K562 (cell line): ENCODE measurements around the gene FARP1. TPM values are rescaled to one million over a fixed set of nuclear protein-coding genes. Genes with fewer than 3 reads are reported as not detected.
A peak's percentile ranks its signal among the peaks of the same experiment; 100 is the strongest.

ENCODE experiments used
- ATF3 ChIP-seq, 2 experiments: fragments of 450-650 bp in 1 of 2; sonication (generic) in 1 of 2; formaldehyde crosslinking in 1 of 2; IDR thresholded peaks in 1 of 2; conservative IDR thresholded peaks in 1 of 2; 2 replicates each; pipeline versions ENCODE4 v1.6.1 to v1.8.1; 2016 to 2023; ENCODE audit warnings: mild to moderate bottlenecking in 2 of 2, moderate library complexity in 2 of 2, inconsistent platforms in 1 of 2, missing genetic modification reagents in 1 of 2
- BCOR ChIP-seq: fragments of 450-650 bp; IDR thresholded peaks from 2 replicates; pipeline ENCODE4 v1.6.1; 2016
- CREB1 ChIP-seq, 2 experiments: sonication (generic) in 1 of 2; formaldehyde crosslinking in 1 of 2; IDR thresholded peaks; 2 replicates each; pipeline versions ENCODE4 v1.6.1 to v1.8.0; 2012 to 2022; ENCODE audit warnings: inconsistent platforms in 1 of 2, mild to moderate bottlenecking in 1 of 2, missing genetic modification reagents in 1 of 2, moderate library complexity in 1 of 2
- EP400 ChIP-seq: fragments of 450-650 bp; IDR thresholded peaks from 2 replicates; pipeline ENCODE4 v1.6.1; 2017; ENCODE audit warnings: antibody characterized with exemption, mild to moderate bottlenecking, moderate library complexity
- FOS ChIP-seq: IDR thresholded peaks from 3 replicates; pipeline ENCODE4 v1.6.1; 2011; ENCODE audit not compliant: insufficient read length; ENCODE audit errors: extremely low read depth
- GMEB1 ChIP-seq: fragments of 250-450 bp; sonication (Bioruptor Pico); IDR thresholded peaks from 2 replicates; pipeline ENCODE4 v1.4.0; 2020; ENCODE audit warnings: mild to moderate bottlenecking
- HBP1 ChIP-seq: fragments of 450-650 bp; formaldehyde crosslinking; IDR thresholded peaks from 2 replicates; pipeline ENCODE4 v1.4.0; 2022; ENCODE audit warnings: missing genetic modification characterization
- HIVEP1 ChIP-seq: fragments of 250-450 bp; sonication (Bioruptor Pico); IDR thresholded peaks from 2 replicates; pipeline ENCODE4 v1.4.0; 2020; ENCODE audit warnings: mild to moderate bottlenecking
- MCM3 ChIP-seq: fragments of 450-650 bp; IDR thresholded peaks from 2 replicates; pipeline ENCODE4 v1.6.1; 2016
- MLX ChIP-seq, 2 experiments: fragments of 450-650 bp in 1 of 2; sonication (generic) in 1 of 2; formaldehyde crosslinking; conservative IDR thresholded peaks; 2 replicates each; pipeline versions ENCODE4 v1.4.0 to v1.8.1; 2020 to 2022; ENCODE audit warnings: mild to moderate bottlenecking in 1 of 2, missing genetic modification reagents in 1 of 2
- SIX5 ChIP-seq, 2 experiments: IDR thresholded peaks; 2 replicates each; pipeline ENCODE4 v1.6.1; 2011; ENCODE audit warnings: low read length in 2 of 2, borderline replicate concordance in 1 of 2, low read depth in 1 of 2, mild to moderate bottlenecking in 1 of 2, moderate library complexity in 1 of 2; ENCODE audit not compliant: insufficient read depth in 1 of 2
- SRF ChIP-seq, 2 experiments: fragments of 250-450, 450-650 bp in 1 of 2; sonication (Bioruptor Pico) in 1 of 2; sonication (generic) in 1 of 2; formaldehyde crosslinking; IDR thresholded peaks; 2 replicates each; pipeline versions ENCODE4 v1.5.0 to v1.5.1; 2020 to 2022; ENCODE audit warnings: mild to moderate bottlenecking in 1 of 2, missing genetic modification reagents in 1 of 2
- STAG1 ChIP-seq: sonication (generic); formaldehyde crosslinking; IDR thresholded peaks from 2 replicates; pipeline ENCODE4 v1.5.0; 2020; ENCODE audit warnings: missing genetic modification reagents, borderline replicate concordance
- TAF1 ChIP-seq: IDR thresholded peaks from 2 replicates; pipeline ENCODE4 v1.6.1; 2011; ENCODE audit warnings: mild to moderate bottlenecking, low read length, moderate library complexity; ENCODE audit not compliant: insufficient read depth, control insufficient read depth, severe bottlenecking; ENCODE audit errors: extremely low read depth
- TCF7L2 ChIP-seq: fragments of 150-350 bp; IDR thresholded peaks from 2 replicates; pipeline ENCODE4 v1.6.1; 2016; ENCODE audit warnings: low read depth, mild to moderate bottlenecking, low read length, moderate library complexity
- TRIM24 ChIP-seq, 2 experiments: fragments of 450-650 bp; IDR thresholded peaks; 2 replicates each; pipeline ENCODE4 v1.6.1; 2016
- ZNF277 ChIP-seq: fragments of 250-450 bp; sonication (Bioruptor Pico); IDR thresholded peaks from 2 replicates; pipeline ENCODE4 v1.8.0; 2022; ENCODE audit warnings: inconsistent platforms, mild to moderate bottlenecking, moderate library complexity, borderline replicate concordance
- ZNF655 ChIP-seq: fragments of 250-450 bp; sonication (Bioruptor Pico); IDR thresholded peaks from 2 replicates; pipeline ENCODE4 v1.5.0; 2021
- polyA plus RNA-seq, 8 experiments: library from polyadenylated mRNA; depleted of rRNA in 4 of 8; stranded (reverse) in 5 of 8; unstranded in 3 of 8; fragments of >200 nt; fragmentation: Nextera tagmentation in 2 of 8; fragmentation: Illumina TruSeq in 1 of 8; extraction: Ambion mirVana in 2 of 8; extraction: Trizol in 1 of 8; gene quantifications; 2 replicates each; pipeline versions ENCODE4 v1.2.1 to v1.2.3, GENCODE V29; 2011 to 2014; ENCODE audit warnings: inconsistent platforms in 1 of 8, missing spikeins in 1 of 8
- total RNA-seq, 7 experiments: library from RNA; depleted of rRNA in 6 of 7; stranded (reverse); fragments of >200 nt in 6 of 7; fragmentation: Illumina TruSeq in 2 of 7; extraction: Trizol in 2 of 7; gene quantifications; 2 replicates each; pipeline versions ENCODE4 v1.2.1 to v1.2.3, GENCODE V29; 2011 to 2021; ENCODE audit warnings: low replicate concordance in 1 of 7

Gene FARP1
- total and polyA plus RNA-seq, 9 of the 15 experiments (the other 6 are each of a cell fraction or from before 2014, with no cell fraction given), result 0.03 to 0.29 (median 0.05) TPM; not detected in 3

- no peak for TF ChIP-seq SIX5 (IDR thresholded peaks at IDR 0.05; ENCODE audit: borderline replicate concordance in 1 of 2, insufficient read depth in 1 of 2, low read depth in 1 of 2, low read length in 2 of 2)
- no peak for TF ChIP-seq TRIM24 (IDR thresholded peaks at IDR 0.05)
- TF ChIP-seq HBP1 (CRISPR knock-in tag), result no peak
- TF ChIP-seq ZNF277, result no peak
- no peak for TF ChIP-seq GMEB1
- no peak for TF ChIP-seq BCOR
- no peak for TF ChIP-seq HIVEP1 (CRISPR knock-in tag)
- peak; percentile 56 for TF ChIP-seq EP400
- no peak for TF ChIP-seq STAG1 (CRISPR knock-in tag)
- no peak for TF ChIP-seq TAF1
- no peak for TF ChIP-seq CREB1 (IDR thresholded peaks at IDR 0.05)
- peak; percentile 11; the same call in 1 of the 2 replicates for TF ChIP-seq CREB1 (CRISPR knock-in tag; IDR thresholded peaks at IDR 0.05)
- no peak for TF ChIP-seq MLX (CRISPR knock-in tag; conservative IDR thresholded peaks at IDR 0.05)
- peak in 1 of 2 experiments; percentile 73; a peak in 1 of 4 replicates for TF ChIP-seq SRF (CRISPR knock-in tag; IDR thresholded peaks at IDR 0.05)
- peak; percentile 93 for TF ChIP-seq ATF3 (IDR thresholded peaks at IDR 0.05)
- no peak; the same call in 1 of the 2 replicates for TF ChIP-seq ATF3 (CRISPR knock-in tag; conservative IDR thresholded peaks at IDR 0.05)
- TF ChIP-seq TCF7L2, result no peak
- no peak for TF ChIP-seq FOS
- no peak for TF ChIP-seq MCM3
- TF ChIP-seq ZNF655, result no peak
These were observed 341.7 kb downstream of the FARP1 start (continued) for GRCh38 chr13:98484289-98485219.
